Measurements from ENCODE around the gene PMEPA1. TPM values are rescaled to one million over a fixed set of nuclear protein-coding genes. Genes with fewer than 3 reads are reported as not detected.

The PMEPA1 gene
- total and polyA plus RNA-seq, 10 donors = 4.8 to 15.7 (median 9.2) TPM

DNA sequence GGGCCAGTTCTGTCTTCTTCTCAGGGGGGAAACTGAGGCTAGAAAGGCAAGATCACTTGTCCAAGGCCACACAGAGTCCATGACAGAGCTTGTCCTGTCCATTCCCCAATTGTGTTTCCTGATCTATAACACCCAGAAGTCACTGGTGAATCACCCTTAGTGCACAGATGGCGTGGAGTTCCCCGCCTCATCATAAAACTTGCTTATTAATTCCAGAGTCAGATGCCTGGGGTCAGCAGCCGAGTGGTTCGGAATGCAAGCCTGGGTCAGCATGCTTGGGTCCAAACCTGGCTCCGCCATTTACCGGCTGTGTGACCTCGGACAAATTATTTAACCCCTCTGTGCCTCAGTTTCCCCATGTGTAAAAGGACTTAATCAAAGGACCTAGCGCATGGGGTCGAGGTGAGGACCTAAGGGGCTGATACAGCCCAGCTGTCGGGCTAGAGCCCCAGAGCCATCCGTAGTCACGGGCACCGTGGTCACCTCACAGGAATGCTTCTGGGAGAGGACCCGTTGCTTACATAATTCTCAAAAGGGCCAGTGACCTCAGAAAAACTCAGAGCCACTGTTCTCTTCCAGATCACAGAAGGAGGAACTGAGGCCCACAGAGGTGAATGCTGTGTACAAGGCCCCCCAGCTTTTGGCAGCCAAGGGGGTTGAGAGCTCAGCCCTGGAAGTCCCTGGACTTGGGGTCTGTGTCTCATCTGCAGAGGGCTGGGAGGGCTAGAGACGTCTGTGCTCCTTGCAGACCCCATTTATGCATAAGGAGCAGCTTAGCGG lies 88.2 kb downstream of the PMEPA1 start:
- 90 to 93% (median 90%) methylated on average over 11 to 16 of the region's 16 CpGs for WGBS, 5 donors
- DNase-seq = no peak
- Histone ChIP-seq H3K4me1 (peaks cover 18 to 66% (median 56%) of the 10 kb centered on the region in 6 donors), H3K27me3 (replicated peaks in 1 of 7) (no peaks in the 10 kb centered on the region), H3K36me3 (peaks cover 0 to 9% (median 0%) of the 10 kb centered on the region in 6 donors), H3K9me3 (peaks cover 0 to 21% (median 11%) of the 10 kb centered on the region in 8 donors), H3K4me3 (no peak overlapping the region), H3K27ac (peak overlapping the region; percentile 66 to 96 (median 89))
- TF ChIP-seq, protein P1, sequence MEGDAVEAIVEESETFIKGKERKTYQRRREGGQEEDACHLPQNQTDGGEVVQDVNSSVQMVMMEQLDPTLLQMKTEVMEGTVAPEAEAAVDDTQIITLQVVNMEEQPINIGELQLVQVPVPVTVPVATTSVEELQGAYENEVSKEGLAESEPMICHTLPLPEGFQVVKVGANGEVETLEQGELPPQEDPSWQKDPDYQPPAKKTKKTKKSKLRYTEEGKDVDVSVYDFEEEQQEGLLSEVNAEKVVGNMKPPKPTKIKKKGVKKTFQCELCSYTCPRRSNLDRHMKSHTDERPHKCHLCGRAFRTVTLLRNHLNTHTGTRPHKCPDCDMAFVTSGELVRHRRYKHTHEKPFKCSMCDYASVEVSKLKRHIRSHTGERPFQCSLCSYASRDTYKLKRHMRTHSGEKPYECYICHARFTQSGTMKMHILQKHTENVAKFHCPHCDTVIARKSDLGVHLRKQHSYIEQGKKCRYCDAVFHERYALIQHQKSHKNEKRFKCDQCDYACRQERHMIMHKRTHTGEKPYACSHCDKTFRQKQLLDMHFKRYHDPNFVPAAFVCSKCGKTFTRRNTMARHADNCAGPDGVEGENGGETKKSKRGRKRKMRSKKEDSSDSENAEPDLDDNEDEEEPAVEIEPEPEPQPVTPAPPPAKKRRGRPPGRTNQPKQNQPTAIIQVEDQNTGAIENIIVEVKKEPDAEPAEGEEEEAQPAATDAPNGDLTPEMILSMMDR (IDR thresholded peaks at IDR 0.05 in 8 of 11, conservative IDR thresholded peaks at IDR 0.05 in 3 of 11) = no peak
- no peak for TF ChIP-seq POLR2AphosphoS5 (IDR thresholded peaks at IDR 0.05)
- TF ChIP-seq POLR2A (IDR thresholded peaks at IDR 0.05) = no peak
- intact Hi-C loops (cut with DNase I; ENCODE audit: low total_unique reads) = no loop called here

DNA sequence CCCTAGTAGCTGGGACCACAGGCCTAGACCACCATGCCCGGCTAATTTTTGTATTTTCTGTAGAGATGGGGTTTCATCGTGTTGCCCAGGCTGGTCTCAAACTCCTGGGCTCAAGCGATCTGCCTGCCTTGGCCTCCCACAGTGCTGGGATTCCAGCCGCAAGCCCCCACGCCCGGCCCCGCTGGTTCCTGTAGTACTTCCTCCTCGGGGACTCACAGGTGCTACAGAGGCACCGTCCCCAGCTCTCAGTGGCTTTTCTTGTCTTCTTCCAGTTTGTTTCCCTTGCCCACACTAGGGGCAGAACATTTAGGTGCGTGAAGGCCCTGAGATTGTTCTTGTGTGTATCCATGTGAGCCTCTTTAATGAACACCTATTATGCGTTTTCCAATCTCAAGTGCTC lies 88.8 kb downstream of the PMEPA1 start:
- Histone ChIP-seq H3K4me3 (peak overlapping the region in 3 of 8 donors; percentile 36 to 72 (median 44)), H3K9me3 (peaks cover 0 to 21% (median 11%) of the 10 kb centered on the region in 8 donors), H3K36me3 (peaks cover 0 to 15% (median 0%) of the 10 kb centered on the region in 6 donors), H3K27me3 (replicated peaks in 1 of 7) (no peaks in the 10 kb centered on the region), H3K4me1 (peaks cover 18 to 68% (median 54%) of the 10 kb centered on the region in 6 donors), H3K27ac (peak overlapping the region; percentile 66 to 96 (median 89))
- TF ChIP-seq POLR2AphosphoS5 (IDR thresholded peaks at IDR 0.05) (peak in 2 of 3 donors; percentile 40 to 55), POLR2A (IDR thresholded peaks at IDR 0.05) (no peak)
- TF ChIP-seq, protein P1 (IDR thresholded peaks at IDR 0.05 in 8 of 11, conservative IDR thresholded peaks at IDR 0.05 in 3 of 11) = no peak
- DNase-seq = peak; percentile 90
- intact Hi-C loops (cut with DNase I; ENCODE audit: low total_unique reads) = no loop called here
- WGBS, 5 donors = 27 to 48% (median 34%) methylated on average over 11 of the region's 11 CpGs

DNA sequence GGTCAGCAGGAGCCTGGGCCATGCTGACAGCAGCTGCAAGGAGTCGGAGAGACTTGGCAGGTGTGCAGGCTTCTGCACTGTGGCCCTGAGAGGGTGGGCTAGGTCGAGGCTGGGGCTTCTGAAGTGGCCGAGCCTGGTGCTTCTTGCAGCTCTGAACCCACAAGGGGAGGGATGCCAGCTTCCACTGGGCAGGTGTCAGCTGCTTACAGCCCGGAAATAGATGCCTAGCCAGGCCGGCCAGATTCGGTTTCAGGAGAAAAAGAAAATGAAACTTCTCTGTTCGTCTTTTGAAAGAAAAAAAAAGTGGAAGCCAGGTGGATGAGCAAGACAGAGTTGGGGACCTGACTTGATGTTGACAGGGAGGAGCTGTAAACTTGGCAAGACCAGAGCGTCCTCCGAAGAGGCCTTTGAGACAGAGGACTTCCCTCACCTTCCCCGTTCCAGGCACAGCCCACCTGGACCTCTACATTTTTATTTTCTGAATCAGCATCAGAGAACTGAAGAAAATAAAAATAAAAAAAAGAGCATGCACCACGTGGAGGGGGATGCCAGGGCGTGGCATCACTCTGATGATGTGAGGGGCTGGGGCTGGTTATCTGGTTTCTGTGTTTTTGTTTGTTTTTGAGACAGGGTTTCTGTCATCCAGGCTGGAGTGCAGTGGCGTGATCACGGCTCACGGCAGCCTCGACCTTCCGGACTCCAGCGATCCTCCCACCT lies 89.4 kb downstream of the PMEPA1 start, which contains the start of gene ZBP1:
Gene ZBP1 (minus strand): TSS at position 153 of the 717 bp plus-strand sequence. CDS start 131 bp downstream, at position 22.
- 37 to 49% (median 46%) methylated on average over 18 of the region's 18 CpGs for WGBS, 5 donors
- Histone ChIP-seq H3K27ac (peak within 1 kb of the TSS; percentile 80 to 96 (median 89)), H3K4me3 (peak within 1 kb of the TSS; percentile 31 to 72 (median 41))

More for the DNA sequence above, 89.4 kb downstream of the PMEPA1 start, which contains the start of gene ZBP1:
- Histone ChIP-seq H3K9me3 (peaks cover 0 to 18% (median 9%) of the 10 kb centered on the region in 8 donors), H3K4me1 (peaks cover 18 to 72% (median 55%) of the 10 kb centered on the region in 6 donors), H3K36me3 (peaks cover 0 to 20% (median under 1%) of the 10 kb centered on the region in 6 donors), H3K27me3 (replicated peaks in 1 of 7) (no peaks in the 10 kb centered on the region)
- DNase-seq = peak; percentile 92
- intact Hi-C loops (cut with DNase I; ENCODE audit: low total_unique reads) = no loop called here
- TF ChIP-seq POLR2A (IDR thresholded peaks at IDR 0.05) = no peak
- peak; percentile 73 to 79 (median 74) for TF ChIP-seq POLR2AphosphoS5 (IDR thresholded peaks at IDR 0.05)
- TF ChIP-seq, protein P1 (IDR thresholded peaks at IDR 0.05 in 8 of 11, conservative IDR thresholded peaks at IDR 0.05 in 3 of 11) = no peak
